HG03280 (cell line): Measurements from ENCODE around the gene SKAP2.

Source experiments
- ATAC-seq: cut with Tn5 transposase; IDR thresholded peaks from one replicate; pipeline ENCODE4 v1.9.1; 2021; ENCODE audit warnings: mild to moderate bottlenecking, moderate library complexity; ENCODE audit not compliant: unreplicated experiment

Gene SKAP2

DNA sequence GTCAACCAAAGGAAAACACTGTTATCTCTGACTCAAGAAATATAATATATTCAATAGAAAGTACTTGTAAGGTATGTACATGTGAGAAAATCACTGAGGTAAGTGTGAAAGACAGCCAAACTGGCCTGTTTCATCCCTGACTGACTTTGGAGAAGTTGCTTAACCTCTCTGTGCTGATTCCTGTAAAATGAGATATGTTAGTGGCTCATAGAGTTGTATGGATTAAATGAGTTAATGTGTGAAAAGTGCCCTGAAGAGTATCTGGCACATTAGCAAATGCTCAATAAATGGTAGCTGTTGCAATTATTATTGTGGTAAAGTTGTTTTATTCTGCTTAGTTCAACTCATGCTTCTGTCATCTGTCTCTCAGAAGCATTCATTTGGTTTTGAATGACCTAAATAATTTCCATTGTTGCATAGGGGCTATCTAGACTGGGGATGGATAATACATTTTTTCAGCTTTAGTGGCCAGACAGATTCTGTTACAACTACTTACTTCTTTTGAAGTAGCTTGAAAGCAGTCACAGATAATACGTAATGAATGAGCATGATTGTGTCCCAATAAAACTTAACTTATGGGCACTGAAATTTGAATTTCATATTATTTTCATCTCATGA, 84.3 kb downstream of the SKAP2 start:
- ATAC-seq, result no peak

GRCh38 chr7:26777385-26777784, 87.0 kb downstream of the SKAP2 start:
- ATAC-seq, result no peak

DNA sequence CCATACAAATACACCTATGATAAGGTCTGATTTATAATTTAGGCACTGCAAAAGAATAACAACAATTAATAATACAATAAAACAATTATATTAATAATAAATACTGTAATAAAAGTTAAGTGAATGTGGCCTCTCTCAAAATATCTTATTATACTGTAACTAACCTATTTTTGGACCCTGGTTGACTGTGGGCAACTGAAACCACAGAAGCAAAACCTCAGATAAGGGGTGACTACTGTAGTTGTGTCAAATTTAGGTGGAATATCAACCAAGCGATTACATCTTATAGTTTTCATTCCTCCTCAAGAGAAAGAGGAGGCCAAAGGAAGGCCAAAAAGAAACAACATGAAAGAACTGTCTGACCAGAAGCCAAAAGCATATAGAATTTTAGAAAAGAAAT, 103.9 kb downstream of the SKAP2 start:
- ATAC-seq, result no peak

DNA sequence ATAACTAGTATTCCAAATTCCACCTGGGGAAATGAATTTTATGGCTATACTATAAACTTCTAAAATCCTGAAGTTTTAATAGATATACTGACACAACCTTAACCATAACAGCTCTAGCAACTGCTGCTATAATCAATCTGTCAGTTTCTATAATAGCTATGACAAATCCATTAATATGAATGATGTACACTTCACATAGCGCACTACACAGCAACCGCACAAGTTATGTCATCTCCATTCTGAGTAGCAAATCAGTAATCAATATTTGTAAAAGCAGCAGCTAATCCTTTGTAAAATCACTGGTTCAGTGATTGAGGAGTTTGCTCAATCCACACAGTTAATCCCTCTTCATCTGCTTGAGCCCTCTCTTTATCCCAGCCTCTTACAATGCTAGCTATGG, 105.3 kb downstream of the SKAP2 start:
- no peak for ATAC-seq

- ATAC-seq, result no peak
Measured at GRCh38 chr7:26743205-26743604, 121.2 kb downstream of the SKAP2 start.

DNA sequence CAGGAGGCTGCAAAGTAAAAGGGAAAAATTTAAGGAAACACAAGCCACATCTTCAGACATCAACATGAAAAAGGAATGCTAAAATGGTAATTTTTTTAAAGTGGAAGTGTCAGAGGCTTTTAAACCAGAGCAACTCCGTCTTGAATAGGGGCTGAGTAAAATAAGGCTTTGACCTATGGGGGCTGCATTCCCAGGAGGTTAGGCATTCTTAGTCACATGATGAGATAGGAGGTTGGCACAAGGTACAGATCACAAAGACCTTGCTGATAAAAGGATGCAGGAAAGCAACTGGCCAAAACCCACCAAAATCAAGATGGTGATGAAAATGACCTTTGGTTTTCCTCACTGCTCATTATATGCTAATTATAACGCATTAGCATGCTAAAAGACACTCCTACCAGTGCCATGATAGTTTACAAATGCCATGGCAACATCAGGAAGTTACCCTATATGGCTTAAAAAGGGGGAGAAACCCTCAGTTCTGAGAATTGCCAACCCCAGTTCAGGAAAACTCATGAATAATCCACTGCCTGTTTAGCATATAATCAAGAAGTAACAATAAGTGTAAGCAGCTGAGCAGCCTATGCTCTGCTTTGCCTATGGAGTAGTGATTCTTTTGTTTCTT, 128.3 kb downstream of the SKAP2 start:
- ATAC-seq, result no peak

DNA sequence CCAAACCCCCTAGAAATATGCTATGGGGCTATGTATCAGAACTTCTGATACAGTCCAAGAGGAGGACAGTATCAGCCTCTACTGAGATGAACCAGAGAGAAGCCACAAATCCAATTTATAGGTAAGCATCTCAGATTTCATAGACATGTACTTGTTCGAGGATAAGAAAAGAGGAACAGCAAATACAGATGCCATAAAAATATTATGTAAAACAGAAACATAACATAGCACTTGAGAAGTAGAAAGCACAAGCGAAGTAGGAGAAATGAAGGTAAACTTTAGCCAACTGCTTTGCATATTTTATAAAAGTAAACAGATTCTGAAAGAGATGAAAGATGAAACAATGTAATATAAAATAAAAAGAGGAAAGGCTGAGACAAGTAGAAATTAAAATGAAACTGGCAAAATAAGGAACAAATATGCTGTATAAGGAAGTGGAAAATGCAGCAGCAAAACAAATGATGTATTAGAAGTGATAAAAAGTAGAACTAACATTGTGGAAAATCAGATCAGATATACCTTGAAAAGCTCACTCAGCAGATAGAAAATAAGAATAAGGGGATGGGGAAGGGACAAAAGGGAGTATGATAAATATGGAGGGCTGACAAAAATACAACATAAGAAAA, 135.1 kb downstream of the SKAP2 start:
- ATAC-seq, result no peak

DNA sequence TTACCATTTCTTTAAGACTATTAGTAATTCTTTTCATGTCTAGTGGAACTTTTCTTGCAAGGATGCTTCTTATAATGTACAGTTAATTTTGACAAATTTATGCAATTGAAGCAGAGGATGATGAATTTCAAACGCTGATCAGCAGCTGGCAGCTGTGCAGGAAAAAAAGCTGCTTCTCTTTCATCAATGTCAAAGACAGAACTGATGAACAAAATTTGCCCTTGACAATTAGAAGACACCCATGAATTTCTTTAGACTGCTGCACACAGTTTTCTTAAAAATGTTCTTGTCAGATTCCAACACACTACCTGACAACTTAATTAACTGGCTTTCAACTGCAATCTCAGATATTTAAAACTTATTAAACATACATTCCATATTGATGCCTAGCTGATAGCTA, 138.3 kb downstream of the SKAP2 start:
- no peak for ATAC-seq

- no peak for ATAC-seq
Measured at GRCh38 chr7:26724795-26725194, 139.6 kb downstream of the SKAP2 start.

DNA sequence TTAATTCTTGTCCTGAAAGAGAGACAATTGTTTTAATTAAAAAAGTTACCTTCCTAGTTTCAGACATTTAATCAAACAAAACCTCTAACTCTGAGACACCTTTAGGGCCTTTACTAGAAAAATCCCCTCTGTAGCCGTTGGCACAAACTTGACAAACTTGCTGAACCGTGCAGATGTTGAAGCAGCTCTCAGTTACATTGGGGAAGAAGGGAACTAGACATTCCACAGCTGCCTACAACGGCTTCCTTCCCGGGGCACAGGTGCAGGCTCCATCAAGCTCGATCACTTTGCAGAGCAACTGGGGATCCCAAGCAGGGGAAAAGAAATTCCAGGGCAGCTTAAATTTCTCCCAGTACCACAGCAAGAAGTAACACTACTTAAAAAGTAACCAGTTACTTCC, 141.3 kb downstream of the SKAP2 start:
- ATAC-seq, result no peak

DNA sequence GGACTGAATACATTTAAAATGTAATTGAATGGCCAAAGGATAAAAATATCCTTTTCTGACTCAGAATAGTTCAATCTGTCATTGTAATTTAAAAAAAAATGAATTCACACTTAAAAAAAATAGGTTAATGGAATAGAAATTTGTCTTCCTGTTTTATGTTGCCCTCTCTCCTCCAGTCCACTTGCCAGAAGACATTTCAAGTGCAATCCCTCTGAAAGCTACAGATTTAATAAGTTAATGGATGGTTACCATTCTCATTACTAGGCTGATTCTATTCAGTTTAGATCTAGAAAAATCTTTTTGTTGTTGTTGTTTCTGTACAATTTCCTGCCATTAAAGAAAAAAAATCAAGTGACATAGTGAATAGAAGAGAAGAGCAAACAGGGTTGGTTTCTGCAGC, 142.9 kb downstream of the SKAP2 start:
- no peak for ATAC-seq

DNA sequence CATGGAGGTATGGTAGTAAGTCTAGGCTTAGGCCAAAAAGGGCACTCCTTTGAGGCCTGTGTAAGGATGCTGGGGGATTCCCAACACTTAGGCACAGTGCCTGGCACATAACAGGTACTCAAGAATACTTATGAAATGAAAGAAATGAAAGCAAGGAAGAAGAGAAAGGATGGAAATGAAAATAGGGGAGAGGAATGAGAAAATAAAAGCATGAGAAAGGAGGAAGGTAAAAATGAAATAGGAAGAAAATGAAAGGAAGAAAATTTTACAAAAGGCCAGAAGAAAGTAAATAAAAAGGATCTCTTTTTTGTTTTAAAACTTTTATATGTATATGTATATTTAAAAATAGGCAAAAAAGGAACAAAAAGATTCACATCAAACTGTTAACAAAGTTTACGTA, 146.3 kb downstream of the SKAP2 start:
- ATAC-seq, result no peak

DNA sequence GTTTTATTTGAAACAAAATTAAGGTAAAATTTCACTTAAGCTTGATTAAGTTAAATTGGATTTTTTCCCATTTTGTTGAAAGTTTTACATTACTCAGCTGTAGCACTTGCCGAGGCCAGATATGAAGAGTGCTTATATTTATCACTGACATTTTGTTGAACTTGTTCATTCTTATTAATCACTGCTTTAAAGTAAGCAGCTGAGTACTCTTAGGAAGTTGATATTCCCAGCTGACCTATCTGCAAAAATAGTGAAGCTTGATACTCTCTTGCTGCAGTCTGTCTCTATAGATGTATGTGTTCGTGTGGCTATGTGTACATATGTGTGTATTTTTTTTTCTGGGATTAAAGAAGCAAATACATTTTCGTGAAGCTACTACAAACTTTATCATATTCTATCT, 150.0 kb downstream of the SKAP2 start:
- ATAC-seq, result no peak

DNA sequence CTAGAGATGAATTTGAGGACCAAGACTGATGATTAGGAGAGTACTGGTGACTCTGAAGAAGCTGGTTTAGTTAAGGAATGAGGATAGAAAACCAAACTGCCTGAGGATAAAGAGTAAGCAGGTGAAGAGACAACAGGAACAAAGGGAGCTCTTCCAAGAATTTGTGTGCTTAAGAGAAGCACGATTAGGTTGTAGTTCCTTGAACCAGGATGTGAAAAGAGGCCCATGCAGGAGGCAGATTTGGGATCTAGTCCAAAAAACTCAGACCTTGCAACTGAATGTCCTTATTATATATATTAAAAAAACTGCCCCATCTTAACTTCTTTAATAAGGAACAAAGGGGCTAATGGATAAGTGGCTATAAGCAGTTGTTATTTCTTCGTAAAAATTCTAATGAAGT, 150.4 kb downstream of the SKAP2 start:
- ATAC-seq, result no peak

DNA sequence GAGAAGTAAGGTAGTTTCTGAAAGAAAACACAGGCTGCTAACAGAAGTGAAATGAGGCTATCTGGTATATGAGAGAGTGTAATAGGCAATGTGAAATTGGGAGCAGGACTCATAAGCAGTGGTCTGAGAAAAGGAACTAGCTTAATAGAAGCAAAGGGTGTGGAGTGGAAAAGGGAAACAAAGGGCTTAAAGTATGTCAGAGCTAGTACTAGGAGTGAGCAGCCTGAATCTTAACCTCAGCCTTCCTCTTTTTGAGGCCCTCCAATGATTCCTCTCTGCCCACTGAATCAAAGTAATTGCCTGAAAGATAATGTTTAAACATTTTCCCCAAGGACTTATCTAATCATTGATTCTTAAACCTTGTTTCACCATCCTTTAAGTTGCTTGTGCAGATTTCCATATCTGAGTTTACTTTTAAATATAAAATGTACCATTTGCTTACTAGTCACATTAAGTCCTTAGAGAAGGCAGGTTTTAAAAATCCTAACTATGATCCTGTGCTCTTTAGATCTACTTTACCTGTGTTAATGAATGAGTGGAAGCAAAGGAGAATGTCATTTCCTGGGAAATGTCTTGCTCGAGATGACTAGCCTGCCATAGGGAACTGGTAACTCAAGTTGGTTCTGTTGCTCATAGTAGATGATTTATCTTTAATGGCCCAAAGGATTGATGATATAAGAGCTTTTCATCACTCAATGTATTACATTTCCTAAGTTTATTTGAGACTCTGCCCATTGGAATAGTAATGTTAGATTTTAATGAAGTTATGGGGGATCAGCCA, 155.0 kb downstream of the SKAP2 start:
- no peak for ATAC-seq

GRCh38 chr7:26705567-26705966, 158.8 kb downstream of the SKAP2 start:
- no peak for ATAC-seq

DNA sequence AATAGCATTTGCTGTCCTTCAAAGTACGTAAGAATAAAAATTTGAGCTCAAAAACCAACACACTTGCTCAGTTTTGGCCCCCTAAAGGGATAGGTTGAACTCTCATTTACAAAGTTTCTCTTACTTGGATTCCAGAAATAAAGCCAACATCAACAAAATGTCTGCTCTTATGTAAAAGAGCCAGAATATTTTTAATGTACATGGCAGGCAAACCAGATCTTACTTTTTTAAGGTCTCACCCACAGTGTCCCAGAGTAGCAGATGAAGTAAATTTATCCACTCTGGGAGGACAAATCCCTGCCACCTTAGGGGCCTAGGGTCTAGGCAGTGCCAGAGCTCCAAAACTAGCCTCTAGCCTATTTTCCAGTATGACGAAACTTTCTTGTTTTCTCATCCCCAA, 159.6 kb downstream of the SKAP2 start:
- ATAC-seq, result no peak

GRCh38 chr7:26704036-26704435, 160.4 kb downstream of the SKAP2 start:
- no peak for ATAC-seq

DNA sequence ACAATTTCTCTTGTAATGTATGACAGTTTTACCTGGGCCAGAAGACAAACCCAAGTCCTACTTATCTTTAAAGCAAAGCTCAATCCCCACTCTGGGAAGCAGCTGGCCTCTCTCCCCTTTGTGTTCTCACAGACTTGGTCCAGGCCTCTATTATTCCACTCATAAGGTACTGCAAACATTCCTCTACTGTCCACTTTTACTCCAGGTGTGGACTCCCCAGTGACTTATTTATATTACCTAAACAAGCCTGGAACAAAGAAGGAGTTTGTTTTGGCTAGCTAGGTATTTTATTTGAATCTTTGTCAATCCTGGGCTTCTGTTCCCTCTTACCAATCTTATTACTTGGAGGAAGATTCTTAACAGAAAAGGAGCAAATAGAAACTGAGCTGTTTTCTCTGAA, 163.5 kb downstream of the SKAP2 start:
- no peak for ATAC-seq

GRCh38 chr7:26700386-26700785, 164.0 kb downstream of the SKAP2 start:
- ATAC-seq, result no peak

- no peak for ATAC-seq
Measured at GRCh38 chr7:26699766-26700165, 164.6 kb downstream of the SKAP2 start.

GRCh38 chr7:26698806-26699205, 165.6 kb downstream of the SKAP2 start:
- no peak for ATAC-seq
